Glutamatergic neuron (in vitro differentiated cells): Measurements from ENCODE around the gene KREMEN2. TPM values are rescaled to one million over a fixed set of nuclear protein-coding genes. Genes with fewer than 3 reads are reported as not detected.
A peak's percentile ranks its signal among the peaks of the same experiment; 100 is the strongest.
"Not testable (repeated sequence)": the region's sequence is repeated elsewhere in the genome, so short reads cannot be mapped to it uniquely, and the experiment has no call there.

Source experiments
- DNase-seq: peaks from one replicate; pipeline ENCODE4 v3.0.0; 2022
- H3K27ac Mint-ChIP-seq: one replicate; pipeline ENCODE4 v1.8.0; 2020; ENCODE audit warnings: mild to moderate bottlenecking, mixed read lengths, inconsistent platforms; ENCODE audit not compliant: unreplicated experiment
- H3K27me3 Mint-ChIP-seq: one replicate; pipeline ENCODE4 v1.8.0; 2020; ENCODE audit warnings: mild to moderate bottlenecking, moderate library complexity, mixed read lengths, inconsistent platforms; ENCODE audit not compliant: unreplicated experiment
- H3K36me3 Mint-ChIP-seq: one replicate; pipeline ENCODE4 v1.8.0; 2020; ENCODE audit warnings: mild to moderate bottlenecking, mixed read lengths, inconsistent platforms; ENCODE audit not compliant: unreplicated experiment
- H3K4me1 Mint-ChIP-seq: one replicate; pipeline ENCODE4 v1.8.0; 2020; ENCODE audit warnings: mild to moderate bottlenecking, low read depth, mixed read lengths, inconsistent platforms; ENCODE audit not compliant: unreplicated experiment
- H3K4me3 Mint-ChIP-seq: one replicate; pipeline ENCODE4 v1.8.0; 2020; ENCODE audit warnings: mild to moderate bottlenecking, mixed read lengths, inconsistent platforms; ENCODE audit not compliant: unreplicated experiment
- H3K9me3 Mint-ChIP-seq: one replicate; pipeline ENCODE4 v1.8.0; 2020; ENCODE audit warnings: mild to moderate bottlenecking, moderate library complexity, mixed read lengths, inconsistent platforms; ENCODE audit not compliant: unreplicated experiment
- CTCF ChIP-seq: fragments of 200-600 bp; sonication (generic); IDR thresholded peaks from one replicate; pipeline ENCODE4 v1.5.0; 2021; ENCODE audit not compliant: partially characterized antibody, unreplicated experiment
- total RNA-seq: library from RNA; stranded (reverse); fragmentation: NEBNext Ultra II Directional; extraction: Animal tissue kit (Norgen Biotek cat#: 25700); gene quantifications from one replicate; pipeline ENCODE4 v1.2.1, GENCODE V29; 2021; ENCODE audit not compliant: unreplicated experiment

KREMEN2 gene
- total RNA-seq, 1 donor from 2014 or later = 12.8 TPM

GRCh38 chr16:2924901-2925755 lies 38.9 kb upstream of the KREMEN2 start:
- no peaks in the 10 kb centered on the region for H3K27me3 Mint-ChIP-seq
- peaks cover 5% of the 10 kb centered on the region for H3K36me3 Mint-ChIP-seq
- peaks cover 7% of the 10 kb centered on the region for H3K9me3 Mint-ChIP-seq
- no peak overlapping the region for H3K27ac Mint-ChIP-seq
- H3K4me1 Mint-ChIP-seq = peaks cover 3% of the 10 kb centered on the region
- peak; percentile 58 for DNase-seq
- TF ChIP-seq CTCF = no peak
- peak overlapping the region; percentile 69 for H3K4me3 Mint-ChIP-seq

DNA sequence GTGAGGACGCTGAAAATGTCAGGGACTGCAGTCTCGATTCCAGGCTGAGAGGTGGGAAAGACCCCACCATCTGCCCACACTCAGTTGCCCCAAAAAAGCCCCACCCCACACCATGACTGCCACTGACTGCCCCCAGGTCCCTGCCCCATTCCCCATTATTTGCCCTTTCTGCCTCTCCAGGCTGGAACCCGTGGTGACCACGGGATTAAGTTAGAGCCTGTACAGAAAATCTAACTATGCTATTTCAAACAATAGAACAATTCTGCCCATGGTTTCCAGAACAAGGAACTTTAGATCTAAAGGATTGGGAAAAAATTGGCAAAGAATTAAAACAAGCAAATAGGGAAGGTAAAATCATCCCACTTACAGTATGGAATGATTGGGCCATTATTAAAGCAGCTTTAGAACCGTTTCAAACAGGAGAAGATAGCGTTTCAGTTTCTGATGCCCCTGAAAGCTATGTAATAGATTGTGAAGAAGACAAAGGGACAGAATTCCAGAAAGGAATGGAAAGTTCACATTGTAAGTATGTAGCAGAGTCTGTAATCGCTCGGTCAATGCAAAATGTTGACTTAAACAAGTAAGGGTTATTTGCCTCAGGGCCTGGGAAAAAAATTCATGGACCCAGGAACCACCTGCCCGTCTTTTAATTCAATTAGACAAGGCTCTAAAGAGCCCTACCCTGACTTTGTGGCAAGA lies 38.0 kb upstream of the KREMEN2 start:
- no peak for TF ChIP-seq CTCF
- peaks cover 3% of the 10 kb centered on the region for H3K4me1 Mint-ChIP-seq
- peaks cover 5% of the 10 kb centered on the region for H3K36me3 Mint-ChIP-seq
- H3K4me3 Mint-ChIP-seq = no peak overlapping the region
- H3K27me3 Mint-ChIP-seq = no peaks in the 10 kb centered on the region
- H3K27ac Mint-ChIP-seq = no peak overlapping the region
- no peak for DNase-seq
- peaks cover 7% of the 10 kb centered on the region for H3K9me3 Mint-ChIP-seq

- Mint-ChIP-seq H3K27me3 (no peaks in the 10 kb centered on the region), H3K4me3 (no peak overlapping the region), H3K27ac (no peak overlapping the region), H3K4me1 (peaks cover 3% of the 10 kb centered on the region), H3K9me3 (peaks cover 7% of the 10 kb centered on the region), H3K36me3 (peaks cover 5% of the 10 kb centered on the region)
- TF ChIP-seq CTCF = no peak
- no peak for DNase-seq
Observed at GRCh38 chr16:2926650-2926999, 37.5 kb upstream of the KREMEN2 start.

GRCh38 chr16:2927010-2927646 lies 36.9 kb upstream of the KREMEN2 start:
- H3K27me3 Mint-ChIP-seq = no peaks in the 10 kb centered on the region
- H3K4me1 Mint-ChIP-seq = peaks cover 3% of the 10 kb centered on the region
- H3K4me3 Mint-ChIP-seq = no peak overlapping the region
- peak; percentile 85 for DNase-seq
- H3K9me3 Mint-ChIP-seq = peaks cover 7% of the 10 kb centered on the region
- peak; percentile 98 for TF ChIP-seq CTCF
- H3K27ac Mint-ChIP-seq = no peak overlapping the region
- peaks cover 5% of the 10 kb centered on the region for H3K36me3 Mint-ChIP-seq

- H3K27ac Mint-ChIP-seq, H3K9me3 Mint-ChIP-seq, DNase-seq, H3K4me1 Mint-ChIP-seq, H3K36me3 Mint-ChIP-seq, H3K4me3 Mint-ChIP-seq, H3K27me3 Mint-ChIP-seq: not testable (repeated sequence)
Observed at GRCh38 chr16:2928151-2928550, 35.9 kb upstream of the KREMEN2 start.
